ENCODE measurements around the gene QRICH1. TPM values are rescaled to one million over a fixed set of nuclear protein-coding genes. Genes with fewer than 3 reads are reported as not detected.

Gene QRICH1
- total RNA-seq, 1 experiment from 2014 or later, result 57.3 TPM

DNA sequence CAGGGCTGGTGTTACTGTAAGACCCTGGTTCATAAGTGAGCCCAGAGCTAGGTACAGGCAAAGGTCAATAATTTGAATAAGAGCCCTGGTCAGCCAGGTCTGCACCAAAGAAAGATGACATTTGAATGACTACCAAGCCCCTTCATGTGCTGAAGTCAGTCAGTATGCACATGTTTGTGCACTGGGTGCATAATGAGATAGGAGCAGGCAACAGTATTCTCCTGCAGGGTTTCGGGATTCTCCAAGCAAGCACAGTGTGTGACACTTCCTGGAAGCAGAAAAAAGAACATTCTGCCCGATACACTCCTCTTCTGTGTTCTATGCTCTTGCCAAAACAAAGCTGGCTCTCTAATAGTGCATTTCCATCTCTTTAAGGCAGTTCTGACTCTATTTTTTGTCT lies 59.2 kb downstream of the QRICH1 start:
- no peak for DNase-seq (ENCODE audit: low spot score)
- no peak overlapping the region for H3K27ac ChIP-seq (ENCODE audit: low read depth, low read length, poor library complexity, severe bottlenecking)
- TF ChIP-seq EZH2 (IDR thresholded peaks at IDR 0.05; ENCODE audit: borderline replicate concordance, low read depth, low read length, poor library complexity, severe bottlenecking), result no peak
- TF ChIP-seq, protein P1, sequence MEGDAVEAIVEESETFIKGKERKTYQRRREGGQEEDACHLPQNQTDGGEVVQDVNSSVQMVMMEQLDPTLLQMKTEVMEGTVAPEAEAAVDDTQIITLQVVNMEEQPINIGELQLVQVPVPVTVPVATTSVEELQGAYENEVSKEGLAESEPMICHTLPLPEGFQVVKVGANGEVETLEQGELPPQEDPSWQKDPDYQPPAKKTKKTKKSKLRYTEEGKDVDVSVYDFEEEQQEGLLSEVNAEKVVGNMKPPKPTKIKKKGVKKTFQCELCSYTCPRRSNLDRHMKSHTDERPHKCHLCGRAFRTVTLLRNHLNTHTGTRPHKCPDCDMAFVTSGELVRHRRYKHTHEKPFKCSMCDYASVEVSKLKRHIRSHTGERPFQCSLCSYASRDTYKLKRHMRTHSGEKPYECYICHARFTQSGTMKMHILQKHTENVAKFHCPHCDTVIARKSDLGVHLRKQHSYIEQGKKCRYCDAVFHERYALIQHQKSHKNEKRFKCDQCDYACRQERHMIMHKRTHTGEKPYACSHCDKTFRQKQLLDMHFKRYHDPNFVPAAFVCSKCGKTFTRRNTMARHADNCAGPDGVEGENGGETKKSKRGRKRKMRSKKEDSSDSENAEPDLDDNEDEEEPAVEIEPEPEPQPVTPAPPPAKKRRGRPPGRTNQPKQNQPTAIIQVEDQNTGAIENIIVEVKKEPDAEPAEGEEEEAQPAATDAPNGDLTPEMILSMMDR (conservative IDR thresholded peaks at IDR 0.05; ENCODE audit: low read depth, low read length), result no peak
- intact Hi-C loops (cut with micrococcal nuclease; ENCODE audit: unreplicated experiment), result no loop called here
- ChIA-PET CTCF (no interaction called here), POLR2A (ENCODE audit: low non-redundant PET) (no interaction called here)
- no peaks in the 10 kb centered on the region for H3K4me1 ChIP-seq (ENCODE audit: insufficient read depth, low read length, poor library complexity, severe bottlenecking)
- BruUV-seq (replicated peaks), result no TSS peak
- no peaks in the 10 kb centered on the region for H3K27me3 ChIP-seq (replicated peaks; ENCODE audit: insufficient read depth, low read depth, low read length, poor library complexity)
- H3K4me3 ChIP-seq (ENCODE audit: low read depth, low read length, poor library complexity, severe bottlenecking), result no peak overlapping the region
- no peaks in the 10 kb centered on the region for H3K9me3 ChIP-seq (ENCODE audit: low read depth, low read length, poor library complexity, severe bottlenecking)
- peaks cover 20% of the 10 kb centered on the region for H3K36me3 ChIP-seq (ENCODE audit: insufficient read depth, low read length, poor library complexity, severe bottlenecking)

DNA sequence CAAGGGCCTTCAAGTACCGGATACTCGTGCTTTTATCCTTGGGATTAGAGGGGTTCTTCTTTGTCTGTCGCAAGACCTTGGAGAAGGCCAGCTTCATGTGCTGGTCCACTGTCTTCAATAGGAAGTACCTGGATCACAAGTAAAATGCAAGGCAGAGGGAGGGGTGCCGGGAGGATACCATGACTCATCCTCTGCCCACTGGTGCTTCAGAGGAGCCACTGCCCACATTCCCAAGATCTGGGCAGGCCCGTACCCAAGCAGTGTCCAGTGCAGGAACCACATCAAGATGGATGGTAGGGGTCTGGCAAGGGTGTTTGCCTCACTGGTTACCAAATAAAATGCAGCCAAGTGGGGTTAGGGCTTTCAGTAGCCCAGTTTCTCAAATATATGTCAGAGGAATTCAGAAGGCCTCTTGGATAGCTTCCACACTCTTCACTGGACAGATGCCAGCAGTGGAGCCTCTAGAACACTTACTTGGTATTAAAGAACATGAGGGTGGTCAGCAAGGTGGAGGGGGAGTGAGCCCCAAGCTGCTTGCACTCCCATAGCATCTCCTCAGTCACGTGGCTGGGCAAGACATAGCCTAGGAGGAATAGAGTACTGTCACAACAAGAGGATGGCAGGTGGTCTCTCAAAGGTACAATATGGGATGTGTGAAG lies 61.1 kb downstream of the QRICH1 start:
- no TSS peak for BruUV-seq (replicated peaks)
- TF ChIP-seq, protein P1 (conservative IDR thresholded peaks at IDR 0.05; ENCODE audit: low read depth, low read length), result no peak
- no peak for TF ChIP-seq EZH2 (IDR thresholded peaks at IDR 0.05; ENCODE audit: borderline replicate concordance, low read depth, low read length, poor library complexity, severe bottlenecking)
- intact Hi-C loops (cut with micrococcal nuclease; ENCODE audit: unreplicated experiment), result no loop called here
- Histone ChIP-seq H3K4me1 (ENCODE audit: insufficient read depth, low read length, poor library complexity, severe bottlenecking) (peaks cover 2% of the 10 kb centered on the region), H3K9me3 (ENCODE audit: low read depth, low read length, poor library complexity, severe bottlenecking) (no peaks in the 10 kb centered on the region), H3K4me3 (ENCODE audit: low read depth, low read length, poor library complexity, severe bottlenecking) (no peak overlapping the region), H3K27me3 (replicated peaks; ENCODE audit: insufficient read depth, low read depth, low read length, poor library complexity) (no peaks in the 10 kb centered on the region), H3K36me3 (ENCODE audit: insufficient read depth, low read length, poor library complexity, severe bottlenecking) (peaks cover 20% of the 10 kb centered on the region), H3K27ac (ENCODE audit: low read depth, low read length, poor library complexity, severe bottlenecking) (no peak overlapping the region)
- ChIA-PET CTCF (no interaction called here), POLR2A (ENCODE audit: low non-redundant PET) (no interaction called here)
- DNase-seq (ENCODE audit: low spot score), result no peak

DNA sequence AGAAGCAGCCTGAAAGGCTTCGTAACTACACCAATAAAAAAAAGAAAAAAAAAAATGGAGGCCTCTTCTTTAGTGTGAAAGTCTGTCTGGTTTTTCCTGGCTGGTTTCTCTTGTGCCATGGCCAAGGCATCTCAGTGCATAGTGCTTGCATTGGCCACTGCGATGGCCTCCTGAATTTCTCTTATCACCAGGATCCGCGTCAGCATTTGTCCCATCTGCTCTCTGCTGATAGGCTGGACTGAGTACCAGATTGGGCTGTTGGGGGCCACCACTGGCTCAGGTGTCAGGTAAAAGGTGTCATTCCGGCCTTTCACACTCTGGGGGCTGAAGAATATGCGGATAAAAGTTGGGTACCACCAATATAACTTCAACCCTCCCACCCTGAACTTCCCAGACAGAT lies 63.5 kb downstream of the QRICH1 start:
- no peaks in the 10 kb centered on the region for H3K27me3 ChIP-seq (replicated peaks; ENCODE audit: insufficient read depth, low read depth, low read length, poor library complexity)
- CTCF ChIA-PET, result no interaction called here
- peaks cover 6% of the 10 kb centered on the region for H3K4me1 ChIP-seq (ENCODE audit: insufficient read depth, low read length, poor library complexity, severe bottlenecking)
- no TSS peak for BruUV-seq (replicated peaks)
- H3K36me3 ChIP-seq (ENCODE audit: insufficient read depth, low read length, poor library complexity, severe bottlenecking), result peaks cover 26% of the 10 kb centered on the region
- no peak for TF ChIP-seq EZH2 (IDR thresholded peaks at IDR 0.05; ENCODE audit: borderline replicate concordance, low read depth, low read length, poor library complexity, severe bottlenecking)
- TF ChIP-seq, protein P1 (conservative IDR thresholded peaks at IDR 0.05; ENCODE audit: low read depth, low read length), result no peak
- POLR2A ChIA-PET (ENCODE audit: low non-redundant PET), result no interaction called here
- no peak overlapping the region for H3K4me3 ChIP-seq (ENCODE audit: low read depth, low read length, poor library complexity, severe bottlenecking)
- no peak for DNase-seq (ENCODE audit: low spot score)
- H3K9me3 ChIP-seq (ENCODE audit: low read depth, low read length, poor library complexity, severe bottlenecking), result no peaks in the 10 kb centered on the region
- intact Hi-C loops (cut with micrococcal nuclease; ENCODE audit: unreplicated experiment), result no loop called here
- H3K27ac ChIP-seq (ENCODE audit: low read depth, low read length, poor library complexity, severe bottlenecking), result no peak overlapping the region
